HG03066 (cell line): ENCODE measurements around the gene RSBN1L.
"Not testable (repeated sequence)": the region's sequence is repeated elsewhere in the genome, so short reads cannot be mapped to it uniquely, and the experiment has no call there.

Experiments used
- ATAC-seq: cut with Tn5 transposase; IDR thresholded peaks from one replicate; pipeline ENCODE4 v1.9.1; 2021; ENCODE audit warnings: low read depth; ENCODE audit not compliant: unreplicated experiment

RSBN1L gene

GRCh38 chr7:77765481-77765880 is 69.2 kb downstream of the RSBN1L start:
- ATAC-seq = no peak

GRCh38 chr7:77765906-77766800 is 69.9 kb downstream of the RSBN1L start:
- no peak for ATAC-seq

- ATAC-seq = no peak
Measured at GRCh38 chr7:77766801-77767605, 70.7 kb downstream of the RSBN1L start.

- ATAC-seq = no peak
Measured at GRCh38 chr7:77770316-77770715, 74.1 kb downstream of the RSBN1L start.

GRCh38 chr7:77771901-77772300 is 75.6 kb downstream of the RSBN1L start:
- no peak for ATAC-seq

- no peak for ATAC-seq
Measured at GRCh38 chr7:77778535-77778934, 82.3 kb downstream of the RSBN1L start.

GRCh38 chr7:77782383-77782782 is 86.1 kb downstream of the RSBN1L start:
- ATAC-seq = no peak

- no peak for ATAC-seq
Measured at GRCh38 chr7:77783111-77783510, 86.9 kb downstream of the RSBN1L start.

- ATAC-seq = no peak
Measured at GRCh38 chr7:77783545-77783944, 87.3 kb downstream of the RSBN1L start.

- ATAC-seq = not testable (repeated sequence)
Measured at GRCh38 chr7:77784426-77784825, 88.2 kb downstream of the RSBN1L start.

GRCh38 chr7:77786018-77786417 is 89.8 kb downstream of the RSBN1L start:
- ATAC-seq = no peak

GRCh38 chr7:77786741-77787140 is 90.5 kb downstream of the RSBN1L start:
- no peak for ATAC-seq

- ATAC-seq = no peak
Measured at GRCh38 chr7:77788327-77788902, 92.2 kb downstream of the RSBN1L start.

GRCh38 chr7:77791336-77791735 is 95.1 kb downstream of the RSBN1L start:
- no peak for ATAC-seq

GRCh38 chr7:77791956-77792355 is 95.7 kb downstream of the RSBN1L start:
- no peak for ATAC-seq

- ATAC-seq = no peak
Measured at GRCh38 chr7:77794000-77794399, 97.7 kb downstream of the RSBN1L start.

GRCh38 chr7:77796109-77796508 is 99.8 kb downstream of the RSBN1L start:
- no peak for ATAC-seq

- no peak for ATAC-seq
Measured at GRCh38 chr7:77796960-77797359, 100.7 kb downstream of the RSBN1L start.

- peak; percentile 26 for ATAC-seq
Measured at GRCh38 chr7:77797734-77798393, 101.6 kb downstream of the RSBN1L start.

- peak; percentile 88 for ATAC-seq
Measured at GRCh38 chr7:77798394-77799077, 102.3 kb downstream of the RSBN1L start, which contains the start of the genes PHTF2 and TMEM60. TSS of gene PHTF2 (plus strand) at chr7:77798773. TSS of gene TMEM60 (minus strand) at chr7:77798434. CDS start at chr7:77794373, 4,061 bp downstream.
